ENCODE results near the gene HEXIM2.
"Not testable (repeated sequence)": the region's sequence is repeated elsewhere in the genome, so short reads cannot be mapped to it uniquely, and the experiment has no call there.

HEXIM2 gene

GRCh38 chr17:45186801-45187354, 25.2 kb downstream of the HEXIM2 start:
- Histone ChIP-seq H3K36me3 (ENCODE audit: control insufficient read depth, low read depth, low read length) (no peaks in the 10 kb centered on the region), H3K27me3 (ENCODE audit: control insufficient read depth, insufficient read depth, low read length) (no peaks in the 10 kb centered on the region), H3K4me3 (ENCODE audit: low read length) (no peak overlapping the region), H3K9me3 (ENCODE audit: control insufficient read depth, low read depth, low read length) (no peaks in the 10 kb centered on the region), H3K4me1 (ENCODE audit: control insufficient read depth, low read depth, low read length) (no peaks in the 10 kb centered on the region), H3K27ac (ENCODE audit: low read length) (no peak overlapping the region), H3K9ac (ENCODE audit: low read length) (no peak overlapping the region)

- H3K9me3 ChIP-seq (ENCODE audit: control insufficient read depth, low read depth, low read length), result no peaks in the 10 kb centered on the region
- H3K4me3 ChIP-seq (ENCODE audit: low read length), result no peak overlapping the region
- H3K27me3 ChIP-seq (ENCODE audit: control insufficient read depth, insufficient read depth, low read length), result no peaks in the 10 kb centered on the region
- H3K9ac ChIP-seq (ENCODE audit: low read length), result no peak overlapping the region
- H3K27ac ChIP-seq (ENCODE audit: low read length), result no peak overlapping the region
- no peaks in the 10 kb centered on the region for H3K4me1 ChIP-seq (ENCODE audit: control insufficient read depth, low read depth, low read length)
- H3K36me3 ChIP-seq (ENCODE audit: control insufficient read depth, low read depth, low read length), result no peaks in the 10 kb centered on the region
Measured at GRCh38 chr17:45189009-45189408, 27.3 kb downstream of the HEXIM2 start.

- no peaks in the 10 kb centered on the region for H3K9me3 ChIP-seq (ENCODE audit: control insufficient read depth, low read depth, low read length)
- no peak overlapping the region for H3K4me3 ChIP-seq (ENCODE audit: low read length)
- H3K9ac ChIP-seq (ENCODE audit: low read length), result no peak overlapping the region
- H3K27me3 ChIP-seq (ENCODE audit: control insufficient read depth, insufficient read depth, low read length), result no peaks in the 10 kb centered on the region
- H3K27ac ChIP-seq (ENCODE audit: low read length), result no peak overlapping the region
- no peaks in the 10 kb centered on the region for H3K4me1 ChIP-seq (ENCODE audit: control insufficient read depth, low read depth, low read length)
- no peaks in the 10 kb centered on the region for H3K36me3 ChIP-seq (ENCODE audit: control insufficient read depth, low read depth, low read length)
Measured at GRCh38 chr17:45190503-45191255, 29.0 kb downstream of the HEXIM2 start.

GRCh38 chr17:45195424-45195823, 33.7 kb downstream of the HEXIM2 start:
- Histone ChIP-seq H3K9me3 (ENCODE audit: control insufficient read depth, low read depth, low read length) (no peaks in the 10 kb centered on the region), H3K4me1 (ENCODE audit: control insufficient read depth, low read depth, low read length) (peaks cover 5% of the 10 kb centered on the region), H3K4me3 (ENCODE audit: low read length) (no peak overlapping the region), H3K36me3 (ENCODE audit: control insufficient read depth, low read depth, low read length) (no peaks in the 10 kb centered on the region), H3K27me3 (ENCODE audit: control insufficient read depth, insufficient read depth, low read length) (no peaks in the 10 kb centered on the region), H3K9ac (ENCODE audit: low read length) (no peak overlapping the region), H3K27ac (ENCODE audit: low read length) (no peak overlapping the region)

- H3K27ac ChIP-seq (ENCODE audit: low read length), result no peak overlapping the region
- H3K4me3 ChIP-seq (ENCODE audit: low read length), result no peak overlapping the region
- H3K4me1 ChIP-seq (ENCODE audit: control insufficient read depth, low read depth, low read length), result peaks cover 5% of the 10 kb centered on the region
- no peaks in the 10 kb centered on the region for H3K27me3 ChIP-seq (ENCODE audit: control insufficient read depth, insufficient read depth, low read length)
- no peak overlapping the region for H3K9ac ChIP-seq (ENCODE audit: low read length)
- no peaks in the 10 kb centered on the region for H3K9me3 ChIP-seq (ENCODE audit: control insufficient read depth, low read depth, low read length)
- H3K36me3 ChIP-seq (ENCODE audit: control insufficient read depth, low read depth, low read length), result no peaks in the 10 kb centered on the region
Measured at GRCh38 chr17:45197108-45197507, 35.4 kb downstream of the HEXIM2 start.

GRCh38 chr17:45197555-45198334, 36.1 kb downstream of the HEXIM2 start:
- Histone ChIP-seq H3K4me1 (ENCODE audit: control insufficient read depth, low read depth, low read length) (peaks cover 5% of the 10 kb centered on the region), H3K27ac (ENCODE audit: low read length) (no peak overlapping the region), H3K27me3 (ENCODE audit: control insufficient read depth, insufficient read depth, low read length) (no peaks in the 10 kb centered on the region), H3K9me3 (ENCODE audit: control insufficient read depth, low read depth, low read length) (no peaks in the 10 kb centered on the region), H3K9ac (ENCODE audit: low read length) (no peak overlapping the region), H3K4me3 (ENCODE audit: low read length) (no peak overlapping the region), H3K36me3 (ENCODE audit: control insufficient read depth, low read depth, low read length) (no peaks in the 10 kb centered on the region)

GRCh38 chr17:45200701-45201100, 39.0 kb downstream of the HEXIM2 start:
- Histone ChIP-seq H3K4me3 (ENCODE audit: low read length) (no peak overlapping the region), H3K9ac (ENCODE audit: low read length) (no peak overlapping the region)

GRCh38 chr17:45201457-45201856, 39.8 kb downstream of the HEXIM2 start:
- Histone ChIP-seq H3K9ac (ENCODE audit: low read length) (no peak overlapping the region), H3K36me3 (ENCODE audit: control insufficient read depth, low read depth, low read length) (no peaks in the 10 kb centered on the region), H3K27ac (ENCODE audit: low read length) (no peak overlapping the region), H3K27me3 (ENCODE audit: control insufficient read depth, insufficient read depth, low read length) (no peaks in the 10 kb centered on the region), H3K4me1 (ENCODE audit: control insufficient read depth, low read depth, low read length) (peaks cover 5% of the 10 kb centered on the region), H3K9me3 (ENCODE audit: control insufficient read depth, low read depth, low read length) (no peaks in the 10 kb centered on the region), H3K4me3 (ENCODE audit: low read length) (no peak overlapping the region)

More at GRCh38 chr17:45200701-45201100, 39.0 kb downstream of the HEXIM2 start:
- peaks cover 5% of the 10 kb centered on the region for H3K4me1 ChIP-seq (ENCODE audit: control insufficient read depth, low read depth, low read length)
- no peaks in the 10 kb centered on the region for H3K36me3 ChIP-seq (ENCODE audit: control insufficient read depth, low read depth, low read length)
- H3K9me3 ChIP-seq (ENCODE audit: control insufficient read depth, low read depth, low read length), result no peaks in the 10 kb centered on the region
- no peaks in the 10 kb centered on the region for H3K27me3 ChIP-seq (ENCODE audit: control insufficient read depth, insufficient read depth, low read length)
- no peak overlapping the region for H3K27ac ChIP-seq (ENCODE audit: low read length)

GRCh38 chr17:45201880-45202279, 40.2 kb downstream of the HEXIM2 start:
- H3K9me3 ChIP-seq (ENCODE audit: control insufficient read depth, low read depth, low read length); H3K36me3 ChIP-seq (ENCODE audit: control insufficient read depth, low read depth, low read length); H3K27me3 ChIP-seq (ENCODE audit: control insufficient read depth, insufficient read depth, low read length); H3K27ac ChIP-seq (ENCODE audit: low read length); H3K4me1 ChIP-seq (ENCODE audit: control insufficient read depth, low read depth, low read length); H3K4me3 ChIP-seq (ENCODE audit: low read length); H3K9ac ChIP-seq (ENCODE audit: low read length): not testable (repeated sequence)

GRCh38 chr17:45218895-45219661, 57.4 kb downstream of the HEXIM2 start:
- Histone ChIP-seq H3K27me3 (ENCODE audit: control insufficient read depth, insufficient read depth, low read length) (peaks cover 49% of the 10 kb centered on the region), H3K4me1 (ENCODE audit: control insufficient read depth, low read depth, low read length) (peaks cover 3% of the 10 kb centered on the region), H3K27ac (ENCODE audit: low read length) (no peak overlapping the region), H3K9me3 (ENCODE audit: control insufficient read depth, low read depth, low read length) (no peaks in the 10 kb centered on the region), H3K9ac (ENCODE audit: low read length) (no peak overlapping the region), H3K36me3 (ENCODE audit: control insufficient read depth, low read depth, low read length) (no peaks in the 10 kb centered on the region), H3K4me3 (ENCODE audit: low read length) (no peak overlapping the region)
